Non-pigmented ciliary epithelial cell (primary cell): ENCODE measurements around the gene ZNF691.
A peak's percentile ranks its signal among the peaks of the same experiment; 100 is the strongest.
"Not testable (repeated sequence)": the region's sequence is repeated elsewhere in the genome, so short reads cannot be mapped to it uniquely, and the experiment has no call there.

ENCODE experiments used
- DNase-seq: peaks from one replicate; pipeline ENCODE4 v3.0.0-alpha.2; 2010; ENCODE audit warnings: low read depth

Gene ZNF691, protein sequence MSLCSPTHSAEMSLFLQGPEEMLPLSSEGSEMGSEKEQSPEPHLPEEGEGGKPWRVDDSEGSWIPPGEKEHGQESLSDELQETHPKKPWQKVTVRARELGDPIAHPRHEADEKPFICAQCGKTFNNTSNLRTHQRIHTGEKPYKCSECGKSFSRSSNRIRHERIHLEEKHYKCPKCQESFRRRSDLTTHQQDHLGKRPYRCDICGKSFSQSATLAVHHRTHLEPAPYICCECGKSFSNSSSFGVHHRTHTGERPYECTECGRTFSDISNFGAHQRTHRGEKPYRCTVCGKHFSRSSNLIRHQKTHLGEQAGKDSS

DNA sequence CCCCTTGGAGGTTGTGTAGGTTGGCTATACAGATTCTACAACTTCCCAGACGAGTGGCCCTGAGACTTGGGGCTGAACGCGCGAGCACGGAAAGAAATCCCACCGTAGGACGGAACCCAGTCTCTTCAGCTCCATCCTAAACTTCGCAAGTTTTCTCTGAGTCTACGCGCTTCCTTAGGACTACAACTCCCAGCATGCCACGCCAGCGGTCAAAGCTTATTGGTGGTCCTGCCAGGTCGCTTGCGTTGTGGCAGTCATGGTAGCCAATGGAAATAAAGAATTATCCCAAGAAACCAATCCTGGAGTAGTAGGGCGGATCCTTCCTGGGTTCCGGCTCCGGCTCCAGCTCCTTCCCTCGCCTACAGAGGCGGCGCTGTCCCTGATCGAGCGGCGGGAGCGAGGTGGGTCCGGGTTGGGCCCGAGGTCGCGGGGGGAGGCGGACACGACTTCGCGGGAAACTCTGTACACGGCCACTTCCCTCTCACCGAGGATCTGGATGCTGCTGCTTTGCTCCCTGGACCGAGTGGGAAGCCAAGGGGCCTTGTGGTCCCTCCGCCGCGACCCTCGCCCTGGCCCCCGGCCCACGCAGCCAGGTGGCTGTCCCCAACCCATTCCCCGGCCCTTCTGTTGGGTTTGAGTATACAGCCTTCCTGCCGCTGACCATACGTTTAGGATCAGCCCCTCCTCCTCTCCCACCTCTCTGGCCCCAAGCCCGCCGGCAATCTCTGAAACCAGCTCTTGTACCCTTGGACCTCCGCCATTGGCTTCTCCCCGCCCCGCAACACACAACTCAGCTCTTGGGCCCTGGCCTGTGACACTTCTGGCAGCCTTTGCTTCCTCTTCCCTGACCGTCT, at the start of gene ZNF691:
ZNF691 (plus strand) TSS at position 357 of the 854 bp plus-strand sequence. CDS start 3,046 bp downstream, outside the sequence.
- peak; percentile 90 for DNase-seq

DNA sequence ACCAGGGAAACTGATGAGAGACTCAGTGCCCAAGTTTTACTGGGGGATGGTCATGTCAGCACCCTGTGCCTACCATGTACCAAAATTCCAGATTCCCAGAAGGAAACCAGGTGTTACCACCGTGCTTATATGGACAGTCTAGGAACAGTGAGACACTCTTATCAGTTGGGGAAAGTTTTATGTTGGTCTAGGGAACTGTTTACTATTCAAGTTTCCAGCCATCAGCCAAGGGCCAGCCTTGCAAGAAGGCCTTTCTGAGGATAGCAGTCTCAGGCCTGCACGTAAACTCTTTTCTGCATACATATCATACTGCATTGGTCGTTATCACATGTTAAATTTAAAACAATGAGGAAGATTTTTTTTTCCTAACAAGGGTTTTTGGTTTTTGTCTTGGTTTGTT, 49.0 kb upstream of the ZNF691 start:
- DNase-seq: no peak

DNA sequence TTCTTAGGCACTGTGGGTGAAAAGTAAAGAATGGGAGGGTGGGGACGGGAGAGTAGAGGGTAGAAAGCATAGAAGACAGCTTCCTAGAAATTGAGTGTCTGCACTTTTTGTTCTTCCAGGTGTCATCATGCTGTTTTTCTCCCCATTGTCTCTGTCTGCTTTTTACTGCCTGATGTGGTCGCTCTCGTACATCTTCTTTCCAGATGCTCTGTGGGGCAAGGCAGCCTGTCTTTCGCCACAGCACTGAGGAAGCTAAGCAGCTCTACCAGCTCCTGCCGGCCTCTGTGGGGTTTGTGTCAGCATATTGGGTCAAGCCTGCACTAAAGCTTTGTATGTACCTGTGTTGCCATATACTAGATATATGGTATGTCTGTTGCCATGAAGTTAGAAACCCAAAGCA, 48.4 kb upstream of the ZNF691 start:
- no peak for DNase-seq

DNA sequence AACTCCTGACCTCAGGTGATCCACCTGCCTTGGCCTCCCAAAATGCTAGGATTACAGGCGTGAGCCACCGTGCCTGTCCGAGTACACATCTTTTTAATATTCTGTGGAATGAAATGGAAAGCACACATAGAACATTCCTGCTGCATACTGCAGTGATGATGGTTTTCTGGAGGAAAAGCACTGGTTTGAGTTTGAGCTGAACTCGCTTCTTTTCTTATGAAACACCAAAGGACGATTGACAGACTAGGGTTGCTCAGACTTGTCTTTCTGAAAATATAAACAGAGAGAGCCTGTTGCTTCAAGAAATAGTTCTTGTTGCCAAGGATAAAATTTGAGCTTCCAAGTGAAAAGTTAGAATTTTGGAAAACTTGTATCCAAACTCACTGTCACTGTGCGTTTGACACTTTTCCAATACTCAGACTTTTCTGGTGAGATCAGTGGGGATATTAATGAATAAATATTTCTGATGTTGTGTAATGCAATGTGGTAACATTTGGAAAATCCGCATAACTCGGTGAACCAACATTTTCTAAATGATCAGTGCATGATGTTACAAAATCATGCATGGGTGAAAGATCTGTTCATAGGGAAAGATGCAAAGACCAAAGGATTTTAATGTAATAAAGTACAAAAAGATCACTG, 44.5 kb upstream of the ZNF691 start:
- DNase-seq: no peak

DNA sequence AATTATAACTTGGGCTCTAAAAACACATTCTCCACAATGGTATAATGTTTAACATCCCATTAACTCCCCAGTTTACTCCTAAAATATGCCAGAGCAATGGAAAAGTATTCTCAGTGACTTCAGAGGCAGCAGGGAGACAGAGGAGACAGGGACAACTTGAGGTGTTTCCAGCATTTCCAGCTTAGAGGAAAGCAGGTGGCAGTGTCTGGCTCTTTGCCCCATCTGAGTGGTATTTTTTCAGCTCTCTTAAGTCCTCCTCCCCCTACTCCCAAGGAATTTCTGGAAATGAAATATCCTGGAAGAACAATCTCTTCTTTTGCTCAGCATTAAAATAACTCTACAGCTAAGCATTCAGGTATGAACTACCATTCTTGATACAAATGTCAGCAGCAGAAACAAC, 40.2 kb upstream of the ZNF691 start:
- no peak for DNase-seq

DNA sequence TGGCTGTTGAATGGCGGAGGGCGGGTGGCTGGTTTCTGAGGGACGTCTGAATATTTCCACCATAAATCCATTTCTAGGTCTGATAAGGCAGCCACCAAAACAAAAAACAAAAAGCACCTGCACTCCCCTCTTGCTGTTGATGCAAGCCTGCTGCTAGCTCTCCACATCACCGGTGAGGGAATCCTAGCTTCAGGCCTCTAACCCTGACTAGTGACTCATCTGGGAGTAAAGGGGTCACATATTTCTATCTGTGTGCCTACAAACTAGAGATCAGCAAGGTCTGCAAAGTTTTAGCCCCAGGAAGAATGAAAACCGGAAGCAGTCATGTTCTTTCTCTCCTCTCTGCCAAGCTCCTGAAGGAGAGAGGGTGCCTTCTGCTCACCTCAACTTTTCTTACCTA, 39.8 kb upstream of the ZNF691 start:
- DNase-seq: no peak

DNA sequence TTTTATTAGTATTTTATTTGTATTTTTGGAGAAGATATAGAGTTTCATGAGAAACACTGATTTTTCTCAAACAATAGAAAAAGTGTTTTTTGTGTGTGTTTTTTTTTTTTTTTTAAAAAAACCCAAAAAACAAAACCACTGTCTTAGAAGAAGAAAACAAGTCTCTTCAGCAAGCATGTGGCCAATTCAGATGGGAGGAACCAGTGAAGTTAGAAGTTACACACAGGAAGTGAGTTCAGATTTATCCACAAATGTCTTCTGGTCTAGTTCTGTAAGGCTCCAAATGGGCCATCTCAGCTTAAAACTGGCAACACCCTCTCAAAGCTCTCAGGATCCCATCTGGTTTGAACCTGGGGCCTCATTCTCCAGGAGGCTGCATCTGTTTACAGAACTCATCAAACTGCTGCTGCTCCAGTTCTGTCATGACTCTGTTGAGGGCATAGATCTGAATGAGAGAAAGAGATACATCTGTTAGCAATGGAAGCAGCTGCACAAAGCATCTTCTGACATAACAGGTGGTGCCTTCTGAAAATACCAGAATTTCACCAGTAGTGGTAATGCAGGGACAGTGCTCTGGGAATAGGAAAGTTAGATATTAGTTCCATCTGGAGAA, 39.3 kb upstream of the ZNF691 start:
- DNase-seq: no peak

DNA sequence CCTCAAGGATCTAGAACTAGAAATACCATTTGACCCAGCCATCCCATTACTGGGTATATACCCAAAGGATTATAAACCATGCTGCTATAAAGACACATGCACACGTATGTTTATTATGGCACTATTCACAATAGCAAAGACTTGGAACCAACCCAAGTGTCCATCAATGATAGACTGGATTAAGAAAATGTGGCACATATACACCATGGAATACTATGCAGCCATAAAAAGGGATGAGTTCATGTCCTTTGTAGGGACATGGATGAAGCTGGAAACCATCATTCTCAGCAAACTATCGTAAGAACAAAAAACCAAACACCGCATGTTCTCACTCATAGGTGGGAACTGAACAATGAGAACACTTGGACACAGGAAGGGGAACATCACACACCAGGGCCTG, 31.6 kb upstream of the ZNF691 start:
- DNase-seq: not testable (repeated sequence)

DNA sequence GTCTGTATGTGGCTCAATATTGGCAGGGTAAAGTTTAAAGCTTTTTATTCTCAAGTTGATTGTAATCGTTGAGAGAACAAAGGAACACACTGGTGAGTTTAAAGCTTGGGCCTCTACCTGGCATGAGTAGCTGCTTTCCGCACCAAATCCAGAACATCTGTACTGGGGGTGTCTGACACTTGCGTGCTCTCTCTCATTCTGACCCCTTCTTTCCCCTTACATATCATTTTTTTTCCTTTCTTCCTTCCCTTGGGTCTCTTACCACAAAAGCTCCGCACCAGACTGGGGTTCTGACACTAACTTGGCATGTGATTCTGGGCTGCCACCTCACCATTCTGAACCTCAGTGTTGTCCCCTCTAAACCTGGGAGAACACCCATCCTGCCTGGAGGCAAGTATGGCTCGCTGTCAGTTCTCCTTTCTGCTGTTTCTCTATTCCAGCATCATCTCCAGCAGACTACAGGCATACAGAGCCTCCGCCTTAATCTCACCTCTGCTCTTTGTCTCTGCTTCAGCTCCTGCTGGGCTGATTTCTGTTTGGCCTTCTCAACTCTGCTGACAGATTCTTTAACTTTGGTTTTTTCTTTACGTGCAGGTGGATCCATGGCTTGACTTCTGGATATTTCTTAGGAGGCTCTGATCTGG, 30.4 kb upstream of the ZNF691 start:
- DNase-seq: no peak

DNA sequence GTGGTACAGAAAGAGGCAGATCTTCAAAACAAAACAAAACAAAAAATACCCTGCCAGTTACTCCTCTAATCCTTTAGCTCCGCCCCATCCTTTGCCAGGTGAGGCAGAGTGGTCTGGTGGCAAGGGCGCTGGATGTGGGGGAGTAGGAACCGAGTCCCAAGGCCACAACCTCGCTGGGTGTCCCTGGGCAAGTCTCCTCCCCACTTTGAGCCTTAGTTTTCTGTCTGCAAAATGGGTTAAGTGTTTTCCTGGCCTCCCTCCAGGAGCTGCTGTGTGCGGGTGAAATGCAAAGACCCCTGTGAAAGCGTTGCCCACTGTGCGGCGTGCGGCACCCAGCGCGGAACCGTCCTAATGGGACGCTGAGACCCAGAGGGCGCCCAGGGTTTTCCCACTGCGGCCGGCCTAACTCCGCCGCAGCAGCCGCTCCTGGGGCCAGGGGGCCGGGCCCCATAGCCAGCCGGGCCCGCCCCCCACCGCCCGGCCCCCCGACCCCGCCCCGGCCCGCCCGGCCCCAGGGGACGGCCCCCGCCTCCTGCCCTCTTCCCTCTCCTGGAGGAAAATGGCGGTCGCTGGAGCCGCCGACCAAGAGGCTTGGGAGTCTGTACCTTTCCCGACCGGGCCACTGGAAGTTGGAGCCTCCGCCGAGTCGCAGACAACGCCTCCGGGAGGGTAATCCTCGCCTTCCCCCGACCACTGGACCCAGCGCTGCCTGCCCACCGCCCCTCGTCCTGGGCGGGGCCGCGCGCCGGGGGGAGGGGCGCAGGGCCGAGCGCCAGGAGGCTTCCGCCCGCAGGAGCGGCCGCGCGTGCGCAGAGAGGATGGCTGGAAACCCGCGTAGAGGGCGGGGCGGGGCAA, 29.6 kb upstream of the ZNF691 start, which contains the start of the genes ERMAP and SVBP:
ERMAP (plus strand) TSS at position 538 of the 855 bp plus-strand sequence. CDS start 13,327 bp downstream, outside the sequence.
SVBP (minus strand) TSS at position 813 of the 855 bp plus-strand sequence. CDS start 853 bp downstream, outside the sequence.
- DNase-seq: no peak

DNA sequence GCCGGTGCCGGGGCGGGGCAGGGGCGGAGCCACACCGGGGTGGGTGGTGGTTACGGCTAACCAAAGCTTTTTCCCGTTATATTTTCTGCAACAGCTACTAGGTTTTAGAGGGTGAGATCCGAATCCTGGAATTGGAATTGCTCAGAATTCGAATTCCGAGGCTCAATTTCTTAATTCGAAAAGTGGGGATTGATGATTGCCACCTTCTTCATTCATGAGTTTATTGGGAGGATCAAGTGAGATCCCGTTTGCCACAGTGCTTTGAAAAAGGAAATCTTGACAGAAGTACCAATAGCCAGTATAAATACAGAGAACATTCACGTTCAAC, 29.0 kb upstream of the ZNF691 start:
- no peak for DNase-seq

DNA sequence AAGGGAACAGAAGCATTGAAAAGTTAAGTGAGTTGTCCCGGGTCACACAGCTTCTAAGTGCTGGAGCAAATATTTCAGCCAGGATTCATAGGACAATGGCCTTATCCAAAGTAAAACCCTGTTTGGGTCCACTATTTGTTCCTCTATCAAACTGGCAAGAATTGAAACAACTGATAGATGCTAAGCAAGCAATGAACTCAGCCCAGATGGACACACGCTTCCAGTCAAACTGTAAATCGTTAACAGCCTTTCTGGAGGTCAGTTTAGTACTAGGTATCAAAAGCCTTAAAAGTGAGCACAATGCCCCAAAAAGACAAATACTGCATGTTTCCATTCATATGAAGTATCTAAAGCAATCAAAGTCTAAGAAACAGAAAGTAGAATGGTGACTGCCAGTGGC, 28.4 kb upstream of the ZNF691 start:
- no peak for DNase-seq

DNA sequence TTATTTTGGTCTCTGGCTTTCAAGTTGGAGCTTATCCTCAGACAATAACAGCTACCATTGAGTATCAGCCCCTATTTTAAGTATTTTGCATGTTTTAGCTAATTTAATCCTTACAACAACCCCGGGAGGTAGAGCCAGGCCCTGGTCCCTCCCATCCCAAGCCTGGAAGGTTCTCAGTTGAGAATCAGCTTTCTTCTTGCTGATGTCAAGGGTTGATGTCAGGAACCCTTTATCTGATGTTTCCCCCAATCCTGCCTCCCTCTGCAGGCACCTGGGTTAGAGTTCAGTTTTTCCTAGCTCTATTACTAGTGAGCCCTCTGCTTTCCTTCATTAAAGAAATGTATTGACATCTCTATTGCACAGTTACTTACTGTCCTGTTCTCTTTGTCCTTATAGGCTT, 25.6 kb upstream of the ZNF691 start:
- no peak for DNase-seq

DNA sequence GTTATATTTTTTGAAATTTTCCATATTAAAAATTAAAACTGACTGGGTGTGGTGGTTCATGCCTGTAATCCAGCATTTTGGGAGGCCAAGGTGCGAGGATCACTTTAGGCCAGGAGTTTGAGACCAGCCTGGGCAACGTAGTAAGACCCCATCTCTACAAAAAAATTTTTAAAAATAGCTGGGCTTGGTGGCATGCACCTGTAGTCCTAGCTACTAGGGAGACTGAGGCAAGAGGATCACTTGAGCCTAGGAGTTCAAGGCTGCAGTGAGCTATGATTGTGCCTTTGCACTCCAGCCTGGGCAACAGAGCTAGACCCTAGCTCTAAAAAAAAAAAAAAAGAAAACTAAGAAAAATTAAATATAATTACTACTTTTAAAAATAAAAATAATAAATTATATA, 24.7 kb upstream of the ZNF691 start:
- no peak for DNase-seq

DNA sequence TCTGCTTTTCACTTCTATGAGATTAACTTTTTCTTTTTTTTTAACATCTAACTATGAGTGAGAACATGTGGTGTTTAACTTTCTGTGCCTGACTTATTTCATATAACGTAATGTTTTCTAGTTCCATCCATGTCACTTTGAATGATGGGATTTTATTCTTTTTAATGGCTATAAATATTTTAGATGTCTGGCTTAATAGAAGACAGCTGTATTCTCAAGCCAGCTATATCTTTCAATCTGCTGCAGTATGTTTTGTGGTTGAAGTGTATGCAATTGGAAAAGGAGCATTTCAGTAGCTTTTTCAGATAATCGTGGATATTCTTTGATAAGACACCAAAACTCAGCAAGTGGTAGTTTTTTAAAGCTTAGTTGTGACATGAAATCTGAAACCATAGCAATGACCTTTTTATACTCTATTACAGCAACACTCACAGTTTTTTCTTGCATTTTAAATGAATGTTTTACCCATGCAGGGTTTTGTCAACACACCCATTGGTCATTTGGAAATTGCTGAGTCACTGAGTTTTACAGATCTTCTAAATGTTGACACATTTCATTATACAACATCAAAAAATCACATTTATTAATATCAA, 23.5 kb upstream of the ZNF691 start:
- no peak for DNase-seq

DNA sequence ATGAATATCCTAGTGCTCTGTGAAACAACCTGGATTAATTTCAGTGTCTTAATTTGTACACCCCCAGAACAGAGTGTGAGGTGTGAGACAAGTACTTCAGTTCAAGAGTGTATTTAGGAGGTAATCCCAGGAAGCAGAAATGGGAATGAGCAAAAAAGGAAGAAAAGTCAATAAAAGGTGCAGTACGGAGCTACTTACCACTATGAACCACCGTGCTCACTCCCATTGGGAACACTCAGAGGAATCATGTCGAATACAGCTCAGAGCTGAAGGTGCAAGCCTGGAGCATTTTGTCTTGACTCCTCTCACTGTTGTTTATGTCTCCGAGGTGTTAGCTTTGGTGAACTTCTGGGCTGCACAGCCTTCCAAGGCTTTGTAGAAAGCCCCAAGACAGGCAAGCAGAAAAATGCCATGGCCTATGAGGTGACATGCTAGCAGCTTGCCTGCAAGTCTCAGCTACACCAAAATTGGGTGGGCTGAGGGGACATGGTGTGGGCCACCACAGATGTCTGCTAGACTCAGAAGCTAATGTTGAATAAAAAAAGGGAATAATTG, 21.9 kb upstream of the ZNF691 start:
- DNase-seq: no peak

DNA sequence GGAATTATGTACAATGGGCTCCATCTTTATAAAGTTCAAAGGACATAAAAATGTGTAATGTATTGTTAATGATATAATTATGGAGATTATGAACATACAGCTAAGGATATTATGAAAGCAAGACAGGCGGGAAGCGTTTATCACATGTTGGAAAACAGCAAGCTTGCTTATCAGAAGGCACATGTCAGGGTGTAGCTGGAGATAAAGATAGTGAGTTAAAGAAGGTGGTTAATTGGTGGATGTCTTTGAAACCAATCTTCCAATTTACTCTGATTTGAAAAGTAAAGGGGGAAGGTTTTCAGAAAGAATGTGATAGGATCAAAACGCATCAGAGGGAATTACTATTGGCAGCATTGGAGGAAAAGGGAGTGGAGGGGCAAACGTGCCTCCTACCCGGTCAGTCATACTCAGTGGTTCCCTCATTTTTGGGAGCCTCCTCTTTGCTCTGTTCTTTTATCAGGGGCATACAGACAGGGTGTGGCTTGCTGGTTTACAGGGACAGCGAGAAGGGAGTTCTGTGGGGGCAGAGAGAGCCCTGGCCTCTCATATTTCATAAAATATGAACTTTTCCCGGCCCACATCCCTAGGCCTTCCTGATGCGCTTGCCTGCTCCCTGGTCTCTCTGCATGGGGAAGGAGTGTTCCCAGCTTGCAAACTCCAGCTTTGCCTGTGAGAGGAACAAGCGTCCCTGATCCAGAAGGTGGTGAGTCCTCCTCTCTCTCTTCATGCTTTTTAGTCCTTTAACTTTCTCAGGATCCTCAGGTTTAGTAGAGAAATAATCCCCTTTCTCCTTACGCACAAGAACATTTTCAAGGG, 21.2 kb upstream of the ZNF691 start:
- DNase-seq: no peak

DNA sequence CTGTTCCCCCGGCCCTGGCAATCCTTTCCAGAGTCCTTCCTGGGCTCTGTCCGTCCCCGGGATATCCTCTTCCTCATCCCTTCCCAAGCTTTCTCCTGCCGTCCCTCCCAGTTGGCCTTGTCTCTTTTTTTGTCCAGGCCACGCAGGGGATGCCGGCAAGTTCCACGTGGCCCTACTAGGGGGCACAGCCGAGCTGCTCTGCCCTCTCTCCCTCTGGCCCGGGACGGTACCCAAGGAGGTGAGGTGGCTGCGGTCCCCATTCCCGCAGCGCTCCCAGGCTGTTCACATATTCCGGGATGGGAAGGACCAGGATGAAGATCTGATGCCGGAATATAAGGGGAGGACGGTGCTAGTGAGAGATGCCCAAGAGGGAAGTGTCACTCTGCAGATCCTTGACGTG, 15.8 kb upstream of the ZNF691 start:
- no peak for DNase-seq

DNA sequence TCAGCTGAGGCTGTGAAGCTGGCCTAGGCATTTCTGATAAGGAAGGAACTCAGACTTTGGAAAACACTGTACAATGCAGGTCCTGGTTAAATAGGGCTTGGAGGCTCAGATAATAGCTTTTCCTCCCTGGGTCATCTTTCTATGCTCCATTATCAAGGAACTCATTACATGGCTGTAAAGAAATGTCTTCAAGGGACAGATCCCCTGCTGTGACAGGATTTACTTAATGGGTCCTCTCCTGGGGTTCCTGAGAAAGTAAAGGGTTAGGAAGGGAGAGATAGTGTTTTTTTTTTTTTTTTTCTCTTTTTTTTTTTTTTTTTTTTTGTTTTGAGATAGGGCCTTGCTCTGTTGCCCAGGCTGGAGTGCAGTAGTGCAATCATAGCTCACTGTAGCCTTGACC, 15.1 kb upstream of the ZNF691 start:
- no peak for DNase-seq
